ENCODE measurements around the gene TP53RK.

TP53RK gene

DNA sequence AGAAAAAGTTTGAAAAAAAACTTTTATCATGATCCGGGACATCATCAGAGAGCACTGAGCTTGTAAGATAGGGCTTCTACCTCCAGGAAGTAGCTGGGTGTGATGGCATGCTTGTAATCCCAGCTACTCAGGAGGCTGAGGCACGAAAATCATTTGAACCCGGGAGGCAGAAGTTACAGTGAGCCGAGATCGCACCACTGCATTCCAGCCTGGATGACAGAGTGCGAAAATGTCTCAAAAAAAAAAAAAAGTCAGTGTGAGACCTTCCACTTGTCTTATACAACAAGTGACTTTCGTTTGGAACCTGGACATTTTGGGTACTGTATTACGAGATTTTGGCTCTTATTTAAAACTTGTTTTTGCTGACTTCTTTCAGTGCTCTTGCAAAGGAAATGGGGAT, 32.1 kb downstream of the TP53RK start:
- DNase-seq = no peak

DNA sequence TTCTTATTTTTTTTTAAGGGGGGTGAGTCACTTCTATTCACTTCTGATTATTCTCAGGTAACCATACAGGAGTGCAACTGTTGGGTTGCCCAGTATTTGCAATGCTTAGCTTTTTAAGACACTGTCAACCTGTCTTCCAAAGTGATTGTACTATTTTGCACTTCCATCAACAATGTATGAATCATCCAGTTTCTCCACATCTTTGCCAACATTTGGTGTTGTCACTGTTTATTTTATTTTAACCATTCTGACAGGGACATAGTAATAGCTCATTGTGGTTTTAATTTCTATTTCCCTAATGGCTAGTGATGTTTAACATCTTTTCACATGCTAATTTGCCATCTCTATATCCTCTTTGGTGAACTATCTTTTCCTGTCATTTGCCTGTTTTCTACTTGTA, 36.5 kb downstream of the TP53RK start:
- DNase-seq = no peak

DNA sequence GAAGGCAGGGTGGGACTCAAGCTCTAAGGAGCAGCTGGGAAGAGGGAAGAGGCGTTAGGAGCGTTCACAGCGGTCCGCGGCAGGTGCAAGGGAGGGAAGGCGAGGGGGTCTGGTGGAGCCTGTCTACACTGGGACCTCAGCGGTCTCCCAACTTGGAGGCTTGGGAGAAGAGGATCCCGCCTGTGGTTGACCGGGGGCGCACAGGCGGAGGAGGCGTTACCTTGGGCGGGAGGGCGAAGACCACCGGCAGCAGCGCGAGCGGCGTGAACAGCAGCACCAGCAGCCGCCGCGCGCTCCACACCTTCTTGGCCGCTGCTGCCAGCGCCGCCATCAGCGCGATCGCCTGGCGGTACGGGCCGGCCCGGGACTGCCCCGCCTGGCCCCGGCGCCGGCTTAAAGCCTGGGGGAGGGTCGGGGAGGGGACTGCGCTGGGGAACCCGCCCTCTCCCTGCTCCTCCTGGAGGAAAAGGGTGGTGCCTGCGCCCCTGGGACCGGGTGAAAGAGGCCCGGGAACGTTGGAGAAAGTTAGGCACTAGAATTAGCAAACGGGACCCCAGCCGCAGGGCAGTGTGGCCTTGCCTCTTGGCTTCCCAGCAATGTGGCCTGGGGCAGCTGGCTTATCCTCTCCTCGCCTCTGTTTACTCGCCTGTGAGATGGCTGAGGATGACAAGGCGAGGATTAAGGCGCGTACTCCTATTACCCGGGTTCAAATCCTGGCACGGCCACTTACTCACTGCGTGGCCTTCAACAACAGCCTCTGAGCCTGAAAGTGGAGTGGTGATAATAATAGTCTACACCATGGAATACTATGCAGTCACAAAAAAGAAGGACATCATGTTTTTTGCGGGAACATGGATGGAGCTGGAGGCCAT, 37.9 kb downstream of the TP53RK start, which contains the start of gene SLC13A3:
TSS of gene SLC13A3 (minus strand) at position 369 of the 872 bp plus-strand sequence. CDS start at position 331, 38 bp downstream.
- DNase-seq = no peak

DNA sequence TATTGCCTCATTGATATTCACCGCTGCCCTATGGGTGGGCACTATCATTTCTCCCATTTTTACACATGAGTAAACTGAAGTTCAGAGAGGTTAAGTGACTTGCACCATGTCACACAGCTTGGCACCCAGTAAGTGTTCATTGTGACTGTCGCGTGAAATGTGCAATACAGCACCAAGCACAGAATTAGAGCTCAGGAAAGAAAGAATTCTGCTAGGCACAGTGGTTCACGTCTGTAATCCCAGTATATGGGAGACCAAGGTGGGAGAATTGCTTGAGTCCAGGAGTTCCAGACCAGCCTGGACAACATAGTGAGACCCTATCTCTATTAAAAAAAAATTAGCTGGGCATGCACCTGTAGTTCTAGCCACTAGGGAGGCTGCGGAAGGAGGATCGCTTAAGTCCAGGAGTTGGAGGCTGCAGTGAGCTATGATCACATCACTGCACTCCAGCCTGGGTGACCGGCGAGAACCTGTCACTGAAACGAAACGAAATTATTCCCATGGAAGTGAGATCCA, 38.6 kb downstream of the TP53RK start:
- DNase-seq = no peak

DNA sequence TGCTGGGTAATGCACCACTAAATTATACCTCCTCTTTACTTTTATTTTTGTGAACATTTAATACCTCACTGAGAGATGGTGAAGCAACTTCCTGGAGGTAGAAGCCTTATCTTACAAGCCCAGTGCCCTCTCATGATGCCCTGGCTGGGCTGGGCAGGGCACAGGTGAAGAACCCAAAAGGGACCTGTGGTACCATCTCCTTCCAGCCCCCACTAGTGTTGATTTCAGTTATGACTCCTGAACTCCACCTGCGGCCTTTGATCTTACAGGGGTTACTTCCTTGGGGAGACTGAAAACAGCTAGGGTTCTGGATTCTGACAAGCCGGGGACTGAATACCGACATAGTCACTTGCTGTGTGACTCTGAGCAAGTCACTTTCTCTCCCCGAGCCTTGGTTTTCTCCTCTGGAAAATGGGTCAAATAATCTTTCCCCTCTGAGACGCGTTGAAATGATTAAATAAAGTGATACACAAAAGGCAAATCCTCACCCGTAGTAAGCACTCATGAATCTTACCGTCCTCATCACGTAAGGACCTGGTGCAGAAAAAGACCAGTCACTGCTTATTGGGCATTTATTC, 39.2 kb downstream of the TP53RK start:
- DNase-seq = no peak

DNA sequence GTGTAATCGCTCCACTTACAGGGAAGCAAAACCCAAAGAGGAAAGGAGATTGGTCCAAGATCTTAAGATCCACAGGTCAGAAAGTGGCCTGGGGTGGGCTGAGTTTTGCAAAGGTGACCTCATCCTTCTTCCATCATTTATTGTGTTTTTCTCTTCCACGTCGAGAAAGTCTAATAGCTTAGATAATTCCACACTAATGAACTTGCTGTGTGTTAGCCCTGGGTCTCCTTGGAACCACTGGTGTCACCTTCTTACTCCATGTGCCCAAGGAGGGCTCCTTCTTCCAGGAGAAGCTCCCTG, 39.6 kb downstream of the TP53RK start:
- DNase-seq = no peak

DNA sequence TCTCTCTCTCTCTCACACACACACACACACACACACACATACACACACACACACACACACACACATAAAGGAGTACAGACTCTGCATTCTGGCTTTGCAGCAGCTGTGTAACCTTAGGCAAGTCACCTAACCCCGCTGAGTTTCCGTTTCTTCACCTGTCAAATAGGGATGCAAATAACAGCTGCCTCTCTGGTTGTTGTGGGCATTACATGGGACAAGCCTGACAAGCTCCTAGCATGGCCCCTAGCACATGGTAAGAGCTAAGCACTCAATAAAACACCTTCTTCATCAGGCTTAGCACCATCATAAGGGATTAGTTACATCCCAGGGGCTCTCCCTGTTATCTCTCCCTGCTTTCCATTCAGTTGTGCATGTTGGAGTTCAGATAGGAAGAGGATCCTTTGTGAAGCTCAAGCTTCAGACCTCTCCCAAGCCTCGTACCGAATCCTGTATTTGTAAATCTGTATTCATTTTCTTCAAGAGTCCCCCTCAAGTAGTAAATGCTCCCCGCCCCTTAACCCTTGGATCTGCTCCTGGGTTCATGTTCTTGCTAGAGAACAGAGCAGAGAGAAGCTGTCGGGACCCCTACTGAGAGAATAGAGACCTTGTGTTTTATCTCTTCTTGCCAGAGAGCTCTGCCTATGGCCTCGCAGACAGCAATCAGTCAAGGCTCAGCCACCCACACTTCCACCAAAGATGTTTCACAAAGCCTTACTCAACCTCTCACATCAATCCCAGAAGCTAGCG, 40.2 kb downstream of the TP53RK start:
- DNase-seq = no peak

DNA sequence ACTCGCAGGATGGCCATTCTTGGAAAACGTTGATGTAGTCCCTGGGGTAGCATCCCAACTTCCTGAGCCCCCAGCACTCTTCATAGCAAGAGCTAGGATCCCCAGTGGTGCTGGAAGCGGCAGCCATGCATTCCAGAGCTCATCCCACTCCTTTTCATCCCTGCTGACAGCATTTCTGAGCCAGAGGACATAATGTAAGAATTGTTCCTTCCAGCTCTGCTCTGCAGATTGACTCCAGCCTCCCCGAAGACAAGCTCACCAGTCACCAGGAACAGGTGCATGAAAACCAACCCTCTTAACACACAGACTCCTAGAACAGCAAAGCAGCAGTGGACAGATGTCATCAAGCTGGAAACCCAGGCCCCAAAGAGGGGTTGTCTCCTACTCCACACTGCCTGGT, 41.8 kb downstream of the TP53RK start:
- DNase-seq = no peak

DNA sequence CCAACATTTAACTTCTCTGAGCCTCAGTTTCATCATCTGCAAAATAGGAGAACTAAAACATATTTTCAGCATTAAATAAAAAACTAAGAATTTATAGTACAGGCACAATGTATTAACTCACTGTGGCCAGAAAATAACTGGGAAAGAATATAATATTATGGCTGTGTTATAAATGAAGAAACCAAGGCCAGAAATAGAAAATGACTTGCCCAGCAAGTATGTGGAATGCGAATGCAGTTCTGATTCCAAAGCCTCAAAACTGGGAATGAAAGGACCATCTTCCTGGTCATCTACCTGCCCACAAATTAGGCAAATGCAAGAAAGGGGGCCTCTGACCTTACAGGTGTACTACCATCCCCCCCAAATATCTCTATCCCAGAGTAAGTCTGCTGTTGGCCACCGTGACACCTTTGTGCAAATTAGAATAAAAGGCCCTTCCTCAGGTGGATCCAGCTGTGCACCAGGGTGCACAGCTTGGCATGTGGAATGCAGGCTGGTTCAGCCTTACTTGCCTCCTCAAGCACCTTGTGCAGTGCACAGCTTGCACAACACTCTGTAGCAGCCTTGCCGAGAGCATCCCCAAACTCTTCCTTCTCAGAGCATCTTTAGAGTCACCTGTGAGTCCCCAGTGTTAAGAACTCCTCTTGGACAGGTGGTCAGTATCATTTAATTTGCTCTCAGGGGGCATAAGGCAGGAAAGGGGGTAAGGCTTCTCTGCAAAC, 42.4 kb downstream of the TP53RK start:
- no peak for DNase-seq

DNA sequence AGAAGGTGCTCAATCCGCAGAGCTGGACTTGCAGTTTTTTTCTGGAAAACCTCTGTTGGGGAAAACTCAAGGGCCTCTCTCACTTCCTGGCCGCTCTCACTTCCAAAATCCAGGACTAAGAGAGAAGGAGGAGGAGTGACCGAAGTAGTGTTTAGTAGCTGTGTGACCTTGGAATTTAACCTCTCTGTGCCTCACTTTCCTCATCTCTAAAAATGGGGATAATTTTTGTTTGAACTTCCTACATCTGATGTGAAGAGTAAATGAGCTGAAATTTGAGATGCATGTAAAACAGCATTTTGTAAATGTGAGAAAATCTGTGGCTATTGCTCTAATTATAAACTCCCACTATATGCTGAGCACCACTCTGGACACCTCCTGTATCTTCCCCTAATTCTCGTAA, 43.1 kb downstream of the TP53RK start:
- no peak for DNase-seq

DNA sequence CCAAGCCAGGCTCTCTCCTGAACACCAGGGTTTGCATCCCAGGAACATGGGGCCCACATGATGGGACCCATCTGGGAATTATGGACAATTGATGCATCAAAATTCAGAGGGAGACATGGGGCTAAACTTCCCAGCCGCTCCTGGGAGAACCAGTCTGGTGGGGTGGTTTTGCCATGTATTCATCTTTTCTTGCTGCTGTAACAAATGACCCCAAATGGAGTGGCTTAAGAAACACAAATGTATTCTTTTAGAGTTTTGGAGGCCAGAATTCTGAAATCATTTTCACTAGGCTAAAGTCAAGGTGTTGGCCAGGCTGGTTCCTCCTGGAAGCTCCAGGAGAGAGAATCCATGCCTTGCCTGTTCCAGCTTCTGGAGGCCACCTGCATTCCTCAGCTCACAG, 44.5 kb downstream of the TP53RK start:
- DNase-seq = no peak

DNA sequence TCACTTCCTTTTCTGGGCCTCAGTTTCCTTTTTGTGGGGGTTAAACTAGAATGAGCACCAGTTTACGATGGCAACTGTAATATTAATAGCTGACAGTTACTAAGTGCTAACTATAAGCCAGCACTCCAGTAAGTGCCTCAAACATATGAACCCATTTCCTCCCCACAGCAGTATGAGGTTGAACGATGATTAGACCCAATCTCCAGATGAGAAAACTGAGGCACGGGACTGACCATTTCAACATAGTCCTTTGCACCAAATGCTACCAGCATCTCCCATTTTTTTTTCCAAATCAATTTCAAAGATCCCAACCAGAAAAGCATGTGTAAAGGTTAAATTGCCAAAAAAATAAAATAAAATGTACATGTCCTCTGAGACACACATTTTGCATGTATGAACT, 45.1 kb downstream of the TP53RK start:
- DNase-seq = no peak

DNA sequence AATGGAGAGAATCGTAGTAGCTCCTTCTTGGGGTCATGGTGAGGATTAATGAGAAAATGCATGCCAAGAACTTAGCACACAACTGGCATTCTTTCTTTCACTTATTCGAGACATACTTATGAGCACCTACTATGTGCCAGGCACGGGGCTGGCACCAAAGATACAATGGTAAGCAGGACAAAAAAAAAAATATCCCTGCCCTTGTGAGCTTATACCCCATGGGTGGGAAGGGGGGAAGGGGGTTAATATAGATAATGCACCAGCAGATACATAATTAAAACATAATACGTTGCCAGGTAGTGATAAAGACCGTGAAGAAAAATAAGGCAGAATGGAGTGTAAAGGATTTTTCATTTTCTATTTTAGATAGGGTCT, 46.3 kb downstream of the TP53RK start:
- no peak for DNase-seq

DNA sequence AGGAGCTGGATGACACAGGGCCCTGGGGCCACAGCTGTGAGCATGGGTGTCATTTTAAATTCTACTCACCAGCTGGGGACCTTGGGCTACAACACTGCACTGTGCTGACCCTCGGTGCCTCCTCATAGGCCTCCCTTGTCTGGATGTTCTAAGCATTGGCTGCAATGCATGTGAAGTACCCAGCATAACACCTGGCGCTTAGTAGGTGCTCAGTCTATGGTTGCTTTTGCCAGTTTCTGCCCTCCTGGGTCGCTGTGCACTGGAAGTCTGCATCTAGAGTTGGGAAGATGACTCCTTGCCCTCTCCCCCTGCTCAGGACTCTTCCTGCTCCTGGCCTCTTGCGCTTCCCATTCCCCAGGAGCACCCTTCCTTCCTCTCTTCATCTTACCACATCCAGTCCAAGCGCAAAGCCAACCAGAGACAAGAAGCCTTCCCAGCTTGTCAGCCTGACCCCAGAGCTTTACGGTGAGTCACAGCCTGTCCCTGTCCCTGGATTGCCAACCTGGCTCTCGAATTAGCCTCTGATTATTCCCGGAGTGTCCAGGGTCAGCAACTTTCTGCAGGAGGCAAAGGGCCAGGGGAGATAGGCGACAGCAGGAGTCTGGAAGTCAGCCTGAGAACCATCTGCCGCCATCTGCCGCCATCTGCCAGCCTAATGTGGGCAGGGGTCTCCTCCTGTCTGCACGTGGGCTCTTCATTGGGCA, 46.8 kb downstream of the TP53RK start:
- no peak for DNase-seq

DNA sequence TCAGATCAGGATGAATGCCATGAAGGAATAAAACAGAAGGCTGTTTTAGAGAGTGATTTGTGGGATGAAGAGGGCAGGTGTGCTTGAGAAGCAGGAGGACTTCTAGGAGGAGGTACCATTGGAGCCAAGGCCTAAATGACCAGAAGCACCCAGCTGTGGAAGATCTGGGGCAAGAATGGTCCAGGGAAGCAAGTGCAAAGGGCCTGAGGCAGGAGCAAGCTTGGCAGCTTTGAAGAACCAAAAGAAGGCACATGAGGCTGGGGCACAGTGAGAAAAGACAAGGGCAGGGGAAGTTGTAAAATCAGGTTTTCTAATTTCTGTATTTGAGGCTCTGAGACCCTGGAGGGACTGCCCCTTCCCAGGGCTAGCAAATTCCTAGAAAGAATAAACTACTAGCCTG, 47.8 kb downstream of the TP53RK start:
- DNase-seq = no peak

DNA sequence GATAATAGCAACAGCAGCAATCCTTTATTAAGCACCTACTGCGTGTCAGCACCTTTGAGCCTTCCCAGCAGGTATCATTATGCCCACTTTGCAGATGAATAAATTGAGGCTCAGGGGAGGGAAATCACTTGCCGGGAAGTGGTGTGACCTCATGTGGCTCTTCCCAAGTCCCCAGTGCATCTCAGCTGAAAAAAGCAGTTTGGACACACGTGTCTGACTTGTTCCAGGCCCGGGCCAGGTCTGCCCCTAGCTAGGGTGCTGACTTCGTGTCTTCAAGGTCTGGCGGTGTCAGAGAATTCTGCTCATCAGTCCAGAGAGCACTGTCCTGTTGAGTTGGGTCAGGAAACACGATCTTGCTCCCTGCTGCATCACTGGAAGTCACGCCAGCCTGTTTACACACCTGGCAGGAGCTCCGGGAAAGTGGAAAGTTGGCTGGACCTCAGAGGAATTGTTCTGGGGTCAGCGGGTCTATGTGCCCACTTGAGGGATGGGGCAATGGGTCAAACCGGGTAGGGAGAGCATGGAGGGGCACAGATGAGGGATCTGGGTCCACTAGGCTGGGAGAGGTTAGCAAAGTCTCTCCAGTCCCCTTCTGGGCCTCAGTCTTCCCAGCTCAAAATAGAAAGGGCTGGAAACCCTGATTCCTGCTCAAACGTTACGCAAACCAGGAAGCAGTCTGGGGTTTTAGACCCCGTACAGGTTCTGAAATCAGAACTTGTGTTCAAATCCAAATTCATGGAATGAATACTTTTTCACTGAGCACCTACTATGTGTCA, 48.5 kb downstream of the TP53RK start:
- no peak for DNase-seq

DNA sequence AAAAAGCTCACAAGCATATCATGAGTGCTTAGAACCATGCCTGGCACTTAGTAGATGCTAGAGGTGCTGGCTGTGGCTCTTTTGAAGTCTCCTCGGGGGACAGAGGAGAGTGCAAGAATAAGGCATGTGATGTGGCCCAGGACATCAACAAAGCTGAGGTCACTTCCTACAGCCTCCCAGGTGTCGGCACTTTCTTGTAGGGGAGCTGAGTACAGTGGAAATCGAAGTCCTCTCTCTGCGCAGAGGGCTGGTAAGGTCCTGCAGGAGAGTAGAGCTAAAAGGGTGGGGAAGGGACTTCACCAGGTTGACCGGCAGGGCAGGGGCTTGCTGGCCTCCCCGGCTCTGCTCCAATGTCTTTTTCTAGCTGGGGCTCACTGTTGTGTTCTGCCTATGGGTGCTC, 49.2 kb downstream of the TP53RK start:
- DNase-seq = no peak

DNA sequence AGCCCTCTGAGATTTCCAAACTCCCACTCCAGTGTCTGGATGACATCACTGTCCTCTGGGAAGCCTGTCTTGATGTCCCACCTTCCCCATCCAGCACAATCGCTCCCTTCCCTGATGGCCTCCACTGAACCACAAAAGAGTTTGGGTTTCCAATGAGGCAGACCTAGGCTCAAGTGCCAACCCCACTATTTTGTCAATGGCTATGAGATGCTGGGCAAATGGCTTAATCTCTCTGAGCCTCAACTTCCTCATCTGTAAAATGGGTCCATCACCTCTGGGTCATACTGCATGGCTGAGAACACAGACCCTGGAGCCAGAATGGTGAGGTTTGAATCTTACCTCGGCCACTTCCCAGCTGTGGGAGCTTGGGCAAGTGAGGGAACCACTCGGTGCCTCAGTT, 49.7 kb downstream of the TP53RK start:
- no peak for DNase-seq

DNA sequence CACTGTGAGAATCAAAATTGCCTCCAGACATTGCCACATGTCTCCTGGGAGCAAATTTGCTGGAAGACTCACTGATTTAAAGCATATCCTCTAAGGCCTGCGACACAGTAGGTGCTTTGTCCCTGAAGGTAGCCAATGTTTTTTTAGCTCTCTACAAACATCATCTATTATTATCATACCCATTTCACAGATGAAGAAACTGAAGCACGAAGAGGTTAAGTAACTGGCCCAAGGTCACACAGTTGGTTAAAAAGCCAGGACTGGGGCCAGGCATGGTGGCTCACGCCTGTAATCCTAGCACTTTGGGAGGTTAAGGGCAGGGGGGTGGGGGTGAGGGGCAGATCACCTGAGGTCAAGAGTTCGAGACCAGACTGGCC, 50.4 kb downstream of the TP53RK start:
- DNase-seq = no peak

DNA sequence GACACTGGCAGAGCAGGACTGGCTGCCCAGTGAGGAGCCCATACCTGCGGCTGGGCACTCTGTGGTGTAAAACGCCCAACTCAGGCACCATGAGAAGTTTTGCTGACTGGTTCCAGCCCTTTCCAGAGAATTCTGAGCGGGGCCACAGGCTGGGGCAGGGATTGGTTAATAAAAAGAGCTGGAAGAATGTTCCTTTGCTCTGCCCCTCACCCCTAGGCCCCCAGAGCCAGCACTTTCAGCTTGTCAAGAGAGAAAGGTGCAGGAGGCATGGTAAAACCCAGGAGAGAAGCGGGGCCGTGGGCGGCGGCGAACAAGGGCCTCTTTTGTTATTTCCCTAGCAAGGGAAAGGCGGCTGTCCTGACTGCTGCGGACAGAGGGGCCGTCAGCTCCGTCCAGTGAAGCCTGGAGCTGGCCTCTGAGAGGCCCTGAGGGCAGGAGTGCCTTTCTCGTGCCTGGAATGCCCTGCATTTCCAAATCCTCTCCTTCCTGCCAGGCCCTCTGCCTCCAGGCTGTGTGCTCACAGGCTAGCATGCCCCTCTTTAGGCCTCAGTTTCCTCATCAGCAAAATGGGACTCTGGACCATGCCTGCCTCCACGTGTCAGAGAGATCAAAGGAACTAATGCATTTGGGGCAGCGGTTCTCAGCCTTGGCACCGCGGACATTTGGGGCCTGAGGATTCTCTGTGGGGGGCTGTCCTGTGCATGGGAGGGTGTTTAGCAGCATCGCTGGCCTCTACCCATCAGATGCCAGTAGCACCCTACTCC, 50.9 kb downstream of the TP53RK start:
- no peak for DNase-seq
